Putamen (tissue), 1 donor: Measurements from ENCODE around the gene VPS33A.

Experiments used
- DNase-seq: peaks from one replicate; pipeline ENCODE4 v3.0.0-alpha.2; 2016; ENCODE audit warnings: low spot score

The VPS33A gene

GRCh38 chr12:122182887-122183587 is 83.3 kb downstream of the VPS33A start, which contains the start of gene LRRC43:
LRRC43 (plus strand) TSS chr12:122183123; CDS start chr12:122183145, 22 bp downstream.
- DNase-seq = no peak
